ENCODE results near the gene UPF2.

- TF ChIP-seq ATF3 (CRISPR knock-in tag; IDR thresholded peaks at IDR 0.05) (no peak), ZNF776 (CRISPR knock-in tag; IDR thresholded peaks at IDR 0.05) (no peak), CHD2 (IDR thresholded peaks at IDR 0.05; ENCODE audit: low read depth, low read length) (no peak), KDM5B (CRISPR knock-in tag; IDR thresholded peaks at IDR 0.05; ENCODE audit: borderline replicate concordance) (no peak), BATF2 (CRISPR knock-in tag; IDR thresholded peaks at IDR 0.05) (no peak), EP300 (IDR thresholded peaks at IDR 0.05; ENCODE audit: low read depth in 2 of 2, low read length in 2 of 2) (no peak), EP300 (CRISPR knock-in tag; IDR thresholded peaks at IDR 0.05; ENCODE audit: borderline replicate concordance) (no peak)
- TF ChIP-seq, protein P1, sequence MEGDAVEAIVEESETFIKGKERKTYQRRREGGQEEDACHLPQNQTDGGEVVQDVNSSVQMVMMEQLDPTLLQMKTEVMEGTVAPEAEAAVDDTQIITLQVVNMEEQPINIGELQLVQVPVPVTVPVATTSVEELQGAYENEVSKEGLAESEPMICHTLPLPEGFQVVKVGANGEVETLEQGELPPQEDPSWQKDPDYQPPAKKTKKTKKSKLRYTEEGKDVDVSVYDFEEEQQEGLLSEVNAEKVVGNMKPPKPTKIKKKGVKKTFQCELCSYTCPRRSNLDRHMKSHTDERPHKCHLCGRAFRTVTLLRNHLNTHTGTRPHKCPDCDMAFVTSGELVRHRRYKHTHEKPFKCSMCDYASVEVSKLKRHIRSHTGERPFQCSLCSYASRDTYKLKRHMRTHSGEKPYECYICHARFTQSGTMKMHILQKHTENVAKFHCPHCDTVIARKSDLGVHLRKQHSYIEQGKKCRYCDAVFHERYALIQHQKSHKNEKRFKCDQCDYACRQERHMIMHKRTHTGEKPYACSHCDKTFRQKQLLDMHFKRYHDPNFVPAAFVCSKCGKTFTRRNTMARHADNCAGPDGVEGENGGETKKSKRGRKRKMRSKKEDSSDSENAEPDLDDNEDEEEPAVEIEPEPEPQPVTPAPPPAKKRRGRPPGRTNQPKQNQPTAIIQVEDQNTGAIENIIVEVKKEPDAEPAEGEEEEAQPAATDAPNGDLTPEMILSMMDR (CRISPR knock-in tag; IDR thresholded peaks at IDR 0.05) = no peak
- TF ChIP-seq, protein P2, sequence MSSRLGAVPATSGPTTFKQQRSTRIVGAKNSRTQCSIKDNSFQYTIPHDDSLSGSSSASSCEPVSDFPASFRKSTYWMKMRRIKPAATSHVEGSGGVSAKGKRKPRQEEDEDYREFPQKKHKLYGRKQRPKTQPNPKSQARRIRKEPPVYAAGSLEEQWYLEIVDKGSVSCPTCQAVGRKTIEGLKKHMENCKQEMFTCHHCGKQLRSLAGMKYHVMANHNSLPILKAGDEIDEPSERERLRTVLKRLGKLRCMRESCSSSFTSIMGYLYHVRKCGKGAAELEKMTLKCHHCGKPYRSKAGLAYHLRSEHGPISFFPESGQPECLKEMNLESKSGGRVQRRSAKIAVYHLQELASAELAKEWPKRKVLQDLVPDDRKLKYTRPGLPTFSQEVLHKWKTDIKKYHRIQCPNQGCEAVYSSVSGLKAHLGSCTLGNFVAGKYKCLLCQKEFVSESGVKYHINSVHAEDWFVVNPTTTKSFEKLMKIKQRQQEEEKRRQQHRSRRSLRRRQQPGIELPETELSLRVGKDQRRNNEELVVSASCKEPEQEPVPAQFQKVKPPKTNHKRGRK (CRISPR knock-in tag; IDR thresholded peaks at IDR 0.05) = no peak
- TF ChIP-seq, protein P3, sequence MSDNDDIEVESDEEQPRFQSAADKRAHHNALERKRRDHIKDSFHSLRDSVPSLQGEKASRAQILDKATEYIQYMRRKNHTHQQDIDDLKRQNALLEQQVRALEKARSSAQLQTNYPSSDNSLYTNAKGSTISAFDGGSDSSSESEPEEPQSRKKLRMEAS (IDR thresholded peaks at IDR 0.05) = no peak
Measured at GRCh38 chr10:11961771-11962170, 80.8 kb downstream of the UPF2 start.
